DND-41 (cell line): ENCODE measurements around the gene SEMA4C.
"Not testable (repeated sequence)": the region's sequence is repeated elsewhere in the genome, so short reads cannot be mapped to it uniquely, and the experiment has no call there.

Experiments used
- ATAC-seq: fragments of 200-7000 bp; cut with Tn5 transposase; 3 replicates; pipeline ENCODE4 v1.9.1; 2021; ENCODE audit warnings: low read depth; ENCODE audit not compliant: insufficient read depth
- DNase-seq: peaks from one replicate; pipeline ENCODE4 v3.0.0-alpha.2; 2020
- H2AFZ ChIP-seq: 2 replicates; pipeline ENCODE4 v1.6.0; 2012; ENCODE audit warnings: low read depth, low read length
- H3K27ac ChIP-seq: 2 replicates; pipeline ENCODE4 v1.5.1; 2012; ENCODE audit warnings: low read length, inconsistent platforms
- H3K27me3 ChIP-seq: fragments of 200-600 bp; sonication (generic); 2 replicates; pipeline ENCODE4 v1.6.0; 2012; ENCODE audit warnings: low read length, mild to moderate bottlenecking, inconsistent platforms; ENCODE audit not compliant: insufficient read depth, poor library complexity
- H3K36me3 ChIP-seq: 2 replicates; pipeline ENCODE4 v1.5.1; 2012; ENCODE audit warnings: low read length, inconsistent platforms; ENCODE audit not compliant: insufficient read depth
- H3K4me1 ChIP-seq: 2 replicates; pipeline ENCODE4 v1.5.1; 2012; ENCODE audit warnings: mild to moderate bottlenecking, low read length; ENCODE audit not compliant: insufficient read depth
- H3K4me2 ChIP-seq: 2 replicates; pipeline ENCODE4 v1.6.0; 2012; ENCODE audit warnings: mild to moderate bottlenecking, moderate library complexity, low read length, inconsistent platforms; ENCODE audit not compliant: insufficient read depth
- H3K4me3 ChIP-seq, 2 experiments: fragments of 200-600 bp in 1 of 2; shearing (Covaris generic) in 1 of 2; 2 replicates each; pipeline ENCODE4 v1.5.1; 2012 to 2016; ENCODE audit warnings: inconsistent platforms in 2 of 2, low read length in 2 of 2, mild to moderate bottlenecking in 2 of 2, low read depth in 1 of 2, moderate library complexity in 1 of 2
- H3K79me2 ChIP-seq: 2 replicates; pipeline ENCODE4 v1.6.0; 2012; ENCODE audit warnings: low read length, inconsistent platforms; ENCODE audit not compliant: insufficient read depth
- H3K9ac ChIP-seq: 2 replicates; pipeline ENCODE4 v1.6.0; 2012; ENCODE audit warnings: low read depth, mild to moderate bottlenecking, inconsistent platforms, low read length, moderate library complexity
- H3K9me3 ChIP-seq: 2 replicates; pipeline ENCODE4 v1.5.1; 2012; ENCODE audit warnings: low read length, moderate library complexity, mild to moderate bottlenecking, inconsistent platforms; ENCODE audit not compliant: insufficient read depth, severe bottlenecking
- H4K20me1 ChIP-seq: 2 replicates; pipeline ENCODE4 v1.6.0; 2012; ENCODE audit warnings: low read length; ENCODE audit not compliant: insufficient read depth
- EZH2 ChIP-seq: IDR thresholded peaks from 3 replicates; pipeline ENCODE4 v1.6.1; 2012; ENCODE audit warnings: borderline replicate concordance, low read depth, mild to moderate bottlenecking, moderate library complexity, low read length, inconsistent platforms; ENCODE audit not compliant: severe bottlenecking
- TF ChIP-seq, protein P1 (sequence below): IDR thresholded peaks from 2 replicates; pipeline ENCODE4 v1.5.1; 2012; ENCODE audit warnings: borderline replicate concordance, low read length, moderate library complexity, mild to moderate bottlenecking; ENCODE audit not compliant: poor library complexity, severe bottlenecking; ENCODE audit errors: extremely low read depth

The SEMA4C gene

DNA sequence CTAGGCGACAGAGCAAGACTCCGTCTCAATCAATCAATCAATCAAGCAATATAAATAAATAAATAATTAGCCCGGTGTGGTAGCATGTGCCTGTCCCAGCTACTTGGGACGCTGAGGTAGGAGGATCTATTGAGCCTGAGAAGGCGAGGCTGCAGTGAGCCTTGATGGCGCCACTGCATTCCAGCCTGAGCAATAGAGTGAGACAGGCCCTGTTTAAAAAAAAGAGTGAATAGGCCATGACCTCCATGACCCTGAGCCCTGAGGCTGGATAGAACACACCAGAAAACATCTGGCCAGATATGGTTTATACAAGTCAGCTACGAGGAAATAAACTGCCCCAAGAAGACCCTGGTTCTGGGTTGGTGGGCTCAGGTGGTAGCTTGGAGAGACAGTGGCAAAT lies 20.4 kb upstream of the SEMA4C start:
- H3K9ac ChIP-seq = no peak overlapping the region
- no peak for ATAC-seq
- TF ChIP-seq, protein P1, sequence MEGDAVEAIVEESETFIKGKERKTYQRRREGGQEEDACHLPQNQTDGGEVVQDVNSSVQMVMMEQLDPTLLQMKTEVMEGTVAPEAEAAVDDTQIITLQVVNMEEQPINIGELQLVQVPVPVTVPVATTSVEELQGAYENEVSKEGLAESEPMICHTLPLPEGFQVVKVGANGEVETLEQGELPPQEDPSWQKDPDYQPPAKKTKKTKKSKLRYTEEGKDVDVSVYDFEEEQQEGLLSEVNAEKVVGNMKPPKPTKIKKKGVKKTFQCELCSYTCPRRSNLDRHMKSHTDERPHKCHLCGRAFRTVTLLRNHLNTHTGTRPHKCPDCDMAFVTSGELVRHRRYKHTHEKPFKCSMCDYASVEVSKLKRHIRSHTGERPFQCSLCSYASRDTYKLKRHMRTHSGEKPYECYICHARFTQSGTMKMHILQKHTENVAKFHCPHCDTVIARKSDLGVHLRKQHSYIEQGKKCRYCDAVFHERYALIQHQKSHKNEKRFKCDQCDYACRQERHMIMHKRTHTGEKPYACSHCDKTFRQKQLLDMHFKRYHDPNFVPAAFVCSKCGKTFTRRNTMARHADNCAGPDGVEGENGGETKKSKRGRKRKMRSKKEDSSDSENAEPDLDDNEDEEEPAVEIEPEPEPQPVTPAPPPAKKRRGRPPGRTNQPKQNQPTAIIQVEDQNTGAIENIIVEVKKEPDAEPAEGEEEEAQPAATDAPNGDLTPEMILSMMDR = no peak
- TF ChIP-seq EZH2 = no peak
- no peak overlapping the region for H3K27ac ChIP-seq
- no peaks in the 10 kb centered on the region for H3K79me2 ChIP-seq
- no peak overlapping the region for H2AFZ ChIP-seq
- no peak overlapping the region for H3K4me2 ChIP-seq
- no peaks in the 10 kb centered on the region for H3K36me3 ChIP-seq
- no peaks in the 10 kb centered on the region; the same call in none of the 2 replicates for H4K20me1 ChIP-seq
- no peaks in the 10 kb centered on the region for H3K27me3 ChIP-seq
- no peak overlapping the region for H3K4me3 ChIP-seq
- DNase-seq = no peak
- H3K9me3 ChIP-seq = no peaks in the 10 kb centered on the region
- no peaks in the 10 kb centered on the region for H3K4me1 ChIP-seq

DNA sequence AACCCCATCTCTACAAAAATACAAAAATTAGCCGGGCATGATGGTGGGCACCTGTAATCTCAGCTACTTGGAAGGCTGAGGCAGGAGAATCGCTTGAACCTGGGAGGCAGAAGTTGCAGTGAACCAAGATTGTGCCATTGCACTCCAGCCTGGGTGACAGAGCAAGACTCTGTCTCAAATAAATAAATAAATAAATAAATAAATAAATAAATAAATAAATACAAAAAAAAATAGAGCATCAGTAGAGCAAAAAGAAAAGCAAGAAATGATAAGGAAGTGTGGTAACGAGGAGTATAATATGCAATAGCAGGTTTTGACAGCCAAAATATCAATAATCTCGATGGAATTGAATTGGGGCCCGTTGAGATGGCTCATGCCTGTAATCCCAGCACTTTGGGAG lies 19.6 kb upstream of the SEMA4C start:
- H3K79me2 ChIP-seq, H3K27ac ChIP-seq, H3K4me3 ChIP-seq: not testable (repeated sequence)

DNA sequence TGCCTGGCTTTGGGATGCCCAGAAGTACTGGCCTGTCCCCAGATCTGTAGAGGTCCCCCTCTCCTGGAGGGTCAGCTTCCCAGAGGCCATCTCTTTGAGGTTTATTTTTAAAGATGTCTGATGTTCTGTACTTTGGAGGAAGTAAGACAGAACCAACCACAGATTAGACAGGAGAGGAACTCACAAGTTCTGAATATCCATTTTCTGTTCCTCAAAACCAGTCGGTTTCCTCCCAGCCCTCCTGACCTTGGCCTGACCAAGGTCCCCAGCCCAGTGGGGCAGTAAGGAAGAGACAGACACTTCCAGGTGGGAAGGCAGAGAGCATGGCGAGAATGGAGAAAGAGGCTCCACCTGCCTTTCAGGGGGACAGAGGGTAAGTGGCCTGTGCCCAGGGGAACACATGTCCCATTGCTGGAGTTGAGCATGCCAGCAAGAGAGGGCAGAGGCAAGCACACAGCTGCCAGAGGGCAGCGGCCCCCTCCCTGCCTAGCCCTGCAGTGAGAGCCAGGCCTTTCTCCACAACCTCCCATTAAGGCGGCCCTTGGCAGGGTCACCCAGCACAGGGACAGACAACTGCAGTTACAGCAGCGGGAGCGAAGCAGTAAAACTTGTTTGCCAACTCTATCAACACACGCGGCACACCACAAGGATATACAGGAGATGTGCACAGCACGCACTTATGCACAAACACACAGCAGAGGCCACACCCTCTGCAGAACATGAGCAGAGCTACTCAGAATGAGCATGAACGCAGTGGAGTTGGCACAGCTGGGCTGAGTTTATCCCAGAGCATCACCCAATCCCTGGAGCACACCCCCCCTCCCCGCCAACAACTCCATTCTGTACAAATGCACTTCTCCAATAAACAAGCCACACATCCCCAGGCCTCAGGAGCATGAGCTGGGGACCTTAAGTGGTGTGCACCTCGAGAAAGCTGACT lies 18.5 kb upstream of the SEMA4C start:
- no peak for TF ChIP-seq EZH2
- TF ChIP-seq, protein P1 = no peak
- H3K36me3 ChIP-seq = no peaks in the 10 kb centered on the region
- H3K4me3 ChIP-seq = no peak overlapping the region
- no peak overlapping the region for H3K27ac ChIP-seq
- no peak overlapping the region for H3K4me2 ChIP-seq
- H4K20me1 ChIP-seq = no peaks in the 10 kb centered on the region; the same call in none of the 2 replicates
- H3K79me2 ChIP-seq = no peaks in the 10 kb centered on the region
- ATAC-seq (no peak), DNase-seq (no peak)
- H3K9ac ChIP-seq = no peak overlapping the region
- no peaks in the 10 kb centered on the region for H3K4me1 ChIP-seq
- no peaks in the 10 kb centered on the region for H3K9me3 ChIP-seq
- no peak overlapping the region for H2AFZ ChIP-seq
- H3K27me3 ChIP-seq = peaks cover 5% of the 10 kb centered on the region

More for the DNA sequence above, 19.6 kb upstream of the SEMA4C start:
- H3K4me2 ChIP-seq, H3K4me1 ChIP-seq, H3K27me3 ChIP-seq, ATAC-seq, H2AFZ ChIP-seq, H4K20me1 ChIP-seq, H3K36me3 ChIP-seq, DNase-seq, H3K9me3 ChIP-seq, H3K9ac ChIP-seq: not testable (repeated sequence)

DNA sequence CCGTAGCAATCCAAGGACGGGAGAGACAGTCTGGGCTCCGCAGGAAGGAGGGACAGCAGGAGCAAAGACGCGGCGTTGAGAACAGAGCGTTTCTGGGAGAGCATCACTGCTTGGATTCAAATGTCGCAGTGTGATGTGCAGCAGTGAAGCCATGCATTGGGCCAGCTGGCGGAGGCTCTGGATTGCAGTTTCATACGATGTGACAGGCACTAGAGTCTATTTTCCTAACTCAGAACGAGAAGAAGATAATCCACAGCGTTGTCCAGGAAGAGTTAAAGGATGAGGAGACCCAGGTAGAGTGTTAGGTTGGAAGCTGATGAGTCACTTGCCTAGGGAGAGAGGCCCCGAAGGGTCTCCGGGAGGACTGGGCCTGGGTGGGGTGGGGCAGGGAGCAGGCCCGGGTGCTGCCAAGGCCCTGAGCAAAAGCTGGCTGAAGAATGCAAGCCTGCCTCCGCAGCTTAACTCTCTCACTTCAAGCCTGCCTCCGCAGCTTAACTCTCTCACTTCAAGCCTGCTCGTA lies 17.7 kb upstream of the SEMA4C start:
- H3K79me2 ChIP-seq = no peaks in the 10 kb centered on the region
- H3K4me1 ChIP-seq = no peaks in the 10 kb centered on the region
- ATAC-seq = no peak
- H3K27ac ChIP-seq = no peak overlapping the region
- peaks cover 9% of the 10 kb centered on the region for H3K27me3 ChIP-seq
- no peak overlapping the region for H3K4me2 ChIP-seq
- H2AFZ ChIP-seq = no peak overlapping the region
- no peaks in the 10 kb centered on the region; the same call in 1 of the 2 replicates for H4K20me1 ChIP-seq
- H3K9ac ChIP-seq = no peak overlapping the region
- no peaks in the 10 kb centered on the region for H3K9me3 ChIP-seq
- no peak for DNase-seq
- H3K36me3 ChIP-seq = no peaks in the 10 kb centered on the region
- TF ChIP-seq EZH2 = no peak
- TF ChIP-seq, protein P1 = no peak
- H3K4me3 ChIP-seq = no peak overlapping the region
